Large intestine (tissue), 3 donors: ENCODE results near the gene AUH. TPM values are rescaled to one million over a fixed set of nuclear protein-coding genes. Genes with fewer than 3 reads are reported as not detected.
A peak's percentile ranks its signal among the peaks of the same experiment; 100 is the strongest.

Experiments
- DNase-seq, 2 donors: peaks; one replicate each; pipeline versions ENCODE4 v3.0.0 to v3.0.0-alpha.2; 2013
- H3K27ac ChIP-seq: one replicate; pipeline ENCODE4 v1.5.1; 2013; ENCODE audit warnings: low read length
- H3K27me3 ChIP-seq: 2 replicates; pipeline ENCODE4 v1.6.1; 2013; ENCODE audit warnings: low read length; ENCODE audit not compliant: control insufficient read depth, insufficient read depth
- H3K36me3 ChIP-seq: 2 replicates; pipeline ENCODE4 v1.6.1; 2013; ENCODE audit warnings: low read length; ENCODE audit not compliant: control insufficient read depth, insufficient read depth
- H3K4me1 ChIP-seq: one replicate; pipeline ENCODE4 v1.6.1; 2013; ENCODE audit warnings: low read length; ENCODE audit not compliant: control insufficient read depth, insufficient read depth
- H3K4me3 ChIP-seq: one replicate; pipeline ENCODE4 v1.5.1; 2013; ENCODE audit warnings: low read length
- H3K9me3 ChIP-seq: one replicate; pipeline ENCODE4 v1.6.1; 2013; ENCODE audit warnings: mild to moderate bottlenecking, low read depth, low read length, moderate library complexity; ENCODE audit not compliant: control insufficient read depth
- WGBS: methylation state at CpG from one replicate; pipeline ENCODE4 v1.1.5; 2013; ENCODE audit warnings: low lambda C conversion rate; ENCODE audit not compliant: insufficient coverage; 5-methylcytosine and 5-hydroxymethylcytosine counted together
- polyA plus RNA-seq: library from polyadenylated mRNA; unstranded; fragments of 120-200 nt; gene quantifications from one replicate; pipeline ENCODE4 v1.2.1, GENCODE V29; 2013

Gene AUH
- polyA plus RNA-seq, 1 donor, result 29.6 TPM

- peak in 1 of 2 donors; percentile 69 for DNase-seq
- Histone ChIP-seq H3K36me3 (no peaks in the 10 kb centered on the region), H3K4me3 (peak overlapping the region; percentile 20), H3K27me3 (no peaks in the 10 kb centered on the region), H3K4me1 (peaks cover 32% of the 10 kb centered on the region), H3K27ac (peak overlapping the region; percentile 78), H3K9me3 (no peaks in the 10 kb centered on the region)
- WGBS, result 20% methylated on average over 1 of the region's 10 CpGs
These were observed 149.0 kb downstream of the AUH start for GRCh38 chr9:91212596-91213243.

GRCh38 chr9:91211919-91212318, 149.8 kb downstream of the AUH start:
- Histone ChIP-seq H3K36me3 (no peaks in the 10 kb centered on the region), H3K4me1 (peaks cover 39% of the 10 kb centered on the region), H3K27ac (peak overlapping the region; percentile 78), H3K4me3 (peak overlapping the region; percentile 20), H3K27me3 (no peaks in the 10 kb centered on the region), H3K9me3 (no peaks in the 10 kb centered on the region)
- WGBS, result no CpG with 5 or more reads among the region's 5 CpGs
- DNase-seq, result peak; percentile 56 to 90

- Histone ChIP-seq H3K36me3 (no peaks in the 10 kb centered on the region), H3K4me1 (peaks cover 39% of the 10 kb centered on the region), H3K27ac (peak overlapping the region; percentile 78), H3K4me3 (no peak overlapping the region), H3K27me3 (no peaks in the 10 kb centered on the region), H3K9me3 (no peaks in the 10 kb centered on the region)
- 17% methylated on average over 3 of the region's 7 CpGs for WGBS
- peak in 1 of 2 donors; percentile 81 for DNase-seq
These were observed 150.3 kb downstream of the AUH start for GRCh38 chr9:91211414-91211813.

- H3K27me3 ChIP-seq, result no peaks in the 10 kb centered on the region
- DNase-seq, result no peak
- WGBS, result no CpG with 5 or more reads among the region's 6 CpGs
- no peaks in the 10 kb centered on the region for H3K36me3 ChIP-seq
- H3K27ac ChIP-seq, result no peak overlapping the region
- H3K4me1 ChIP-seq, result peaks cover 39% of the 10 kb centered on the region
- no peaks in the 10 kb centered on the region for H3K9me3 ChIP-seq
- H3K4me3 ChIP-seq, result no peak overlapping the region
These were observed 151.4 kb downstream of the AUH start for GRCh38 chr9:91210318-91210717.

- Histone ChIP-seq H3K4me3 (no peak overlapping the region), H3K36me3 (no peaks in the 10 kb centered on the region), H3K27ac (no peak overlapping the region), H3K4me1 (peaks cover 39% of the 10 kb centered on the region), H3K9me3 (no peaks in the 10 kb centered on the region), H3K27me3 (no peaks in the 10 kb centered on the region)
- WGBS, result no CpG with 5 or more reads among the region's 5 CpGs
- no peak for DNase-seq
These were observed 152.9 kb downstream of the AUH start for GRCh38 chr9:91208837-91209236.

- Histone ChIP-seq H3K9me3 (no peaks in the 10 kb centered on the region), H3K36me3 (no peaks in the 10 kb centered on the region), H3K27me3 (no peaks in the 10 kb centered on the region), H3K4me3 (no peak overlapping the region), H3K27ac (peak overlapping the region; percentile 36), H3K4me1 (peaks cover 37% of the 10 kb centered on the region)
- no CpG with 5 or more reads among the region's 3 CpGs for WGBS
- DNase-seq, result no peak
These were observed 153.3 kb downstream of the AUH start for GRCh38 chr9:91208419-91208745.

- Histone ChIP-seq H3K9me3 (no peaks in the 10 kb centered on the region), H3K27me3 (no peaks in the 10 kb centered on the region), H3K27ac (peak overlapping the region; percentile 36), H3K4me3 (no peak overlapping the region), H3K4me1 (peaks cover 32% of the 10 kb centered on the region), H3K36me3 (no peaks in the 10 kb centered on the region)
- peak; percentile 62 to 85 for DNase-seq
- 4% methylated on average over 4 of the region's 8 CpGs for WGBS
These were observed 153.8 kb downstream of the AUH start for GRCh38 chr9:91207729-91208418.

- WGBS, result no CpG with 5 or more reads among the region's 9 CpGs
These were observed 154.4 kb downstream of the AUH start for GRCh38 chr9:91207397-91207728.

GRCh38 chr9:91206806-91207205, 154.9 kb downstream of the AUH start:
- Histone ChIP-seq H3K4me1 (peaks cover 27% of the 10 kb centered on the region), H3K27me3 (no peaks in the 10 kb centered on the region), H3K27ac (no peak overlapping the region), H3K36me3 (no peaks in the 10 kb centered on the region), H3K4me3 (no peak overlapping the region), H3K9me3 (no peaks in the 10 kb centered on the region)
- 100% methylated on average over 1 of the region's 1 CpG for WGBS
- no peak for DNase-seq

More at GRCh38 chr9:91207397-91207728, 154.4 kb downstream of the AUH start:
- Histone ChIP-seq H3K4me1 (peaks cover 29% of the 10 kb centered on the region), H3K36me3 (no peaks in the 10 kb centered on the region), H3K27me3 (no peaks in the 10 kb centered on the region), H3K27ac (peak overlapping the region; percentile 36), H3K4me3 (no peak overlapping the region), H3K9me3 (no peaks in the 10 kb centered on the region)
- DNase-seq, result no peak

- Histone ChIP-seq H3K4me3 (no peak overlapping the region), H3K27ac (no peak overlapping the region), H3K36me3 (no peaks in the 10 kb centered on the region), H3K27me3 (no peaks in the 10 kb centered on the region), H3K9me3 (peaks cover 6% of the 10 kb centered on the region), H3K4me1 (peaks cover 16% of the 10 kb centered on the region)
- DNase-seq, result no peak
These were observed 158.9 kb downstream of the AUH start for GRCh38 chr9:91202736-91203283.
